ENCODE data around the gene KMT2E. TPM values are rescaled to one million over a fixed set of nuclear protein-coding genes. Genes with fewer than 3 reads are reported as not detected.

The KMT2E gene
- total and polyA plus RNA-seq, 11 donors = 17.0 to 59.5 (median 44.3) TPM

GRCh38 chr7:105006367-105007136, 7.5 kb upstream of the KMT2E start:
- peaks cover 2 to 96% (median 78%) of the 10 kb centered on the region in 12 donors for H3K4me1 ChIP-seq
- WGBS, 4 donors = 47 to 51% (median 48%) methylated on average over 5 of the region's 5 CpGs
- no peak for ATAC-seq
- DNase-seq = no peak
- H3K27me3 ChIP-seq = no peaks in the 10 kb centered on the region
- intact Hi-C loops (cut with DNase I) = no loop called here
- no peak overlapping the region for H3K4me3 ChIP-seq
- peak overlapping the region in 8 of 12 donors; percentile 2 to 100 (median 36) for H3K27ac ChIP-seq
- H3K9me3 ChIP-seq = no peaks in the 10 kb centered on the region
- H3K36me3 ChIP-seq = peaks cover 0 to 24% (median 4%) of the 10 kb centered on the region in 9 donors
- TF ChIP-seq POLR2A (IDR thresholded peaks at IDR 0.05) (no peak), CTCF (IDR thresholded peaks at IDR 0.05) (no peak)

- Histone ChIP-seq H3K36me3 (peaks cover 0 to 22% (median 4%) of the 10 kb centered on the region in 9 donors), H3K4me3 (no peak overlapping the region), H3K27me3 (no peaks in the 10 kb centered on the region), H3K9me3 (no peaks in the 10 kb centered on the region), H3K4me1 (peaks cover 2 to 89% (median 71%) of the 10 kb centered on the region in 12 donors), H3K27ac (peak overlapping the region in 4 of 12 donors; percentile 2 to 100 (median 100))
- TF ChIP-seq POLR2A (IDR thresholded peaks at IDR 0.05) (no peak), CTCF (IDR thresholded peaks at IDR 0.05) (no peak)
- no peak for DNase-seq
- intact Hi-C loops (cut with DNase I) = no loop called here
- ATAC-seq = no peak
- 87 to 91% (median 88%) methylated on average over 5 of the region's 5 CpGs for WGBS, 4 donors
Measured at GRCh38 chr7:105007298-105007697, 6.7 kb upstream of the KMT2E start.

- H3K27me3 ChIP-seq = no peaks in the 10 kb centered on the region
- TF ChIP-seq CTCF (IDR thresholded peaks at IDR 0.05) (no peak), POLR2A (IDR thresholded peaks at IDR 0.05) (no peak)
- H3K9me3 ChIP-seq = no peaks in the 10 kb centered on the region
- peak overlapping the region; percentile 12 to 100 (median 100) for H3K27ac ChIP-seq
- peaks cover 0 to 63% (median 45%) of the 10 kb centered on the region in 12 donors for H3K4me1 ChIP-seq
- intact Hi-C loops (cut with DNase I) = loop anchor here in 3 of 10 donors (5.0 to 10.0 kb wide), 3 partner anchors 47 to 68 kb away; no protein-coding TSS in a partner anchor
- peaks cover 0 to 20% (median 4%) of the 10 kb centered on the region in 9 donors for H3K36me3 ChIP-seq
- ATAC-seq (no peak), DNase-seq (no peak)
- H3K4me3 ChIP-seq = peak overlapping the region in 11 of 12 donors; percentile 72 to 92 (median 85)
- 11 to 16% (median 13%) methylated on average over 9 of the region's 9 CpGs for WGBS, 4 donors
Measured at GRCh38 chr7:105009667-105010503, 4.1 kb upstream of the KMT2E start.
